Dermis microvascular lymphatic vessel endothelial cell (primary cell): Measurements from ENCODE around the gene BBS5. TPM values are rescaled to one million over a fixed set of nuclear protein-coding genes. Genes with fewer than 3 reads are reported as not detected.
"Not testable (repeated sequence)": the region's sequence is repeated elsewhere in the genome, so short reads cannot be mapped to it uniquely, and the experiment has no call there.

Source experiments
- DNase-seq, 2 donors: peaks; one replicate each; pipeline versions ENCODE4 v3.0.0 to v3.0.0-alpha.2; 2010; ENCODE audit warnings: low read depth in 2 of 2
- total RNA-seq: library from RNA; depleted of rRNA; stranded (reverse); fragments of >200 nt; gene quantifications from 2 replicates; pipeline ENCODE4 v1.2.1, GENCODE V29; 2014

BBS5 gene
- total RNA-seq: 1.4 and 1.6 TPM in 2 replicates

DNA sequence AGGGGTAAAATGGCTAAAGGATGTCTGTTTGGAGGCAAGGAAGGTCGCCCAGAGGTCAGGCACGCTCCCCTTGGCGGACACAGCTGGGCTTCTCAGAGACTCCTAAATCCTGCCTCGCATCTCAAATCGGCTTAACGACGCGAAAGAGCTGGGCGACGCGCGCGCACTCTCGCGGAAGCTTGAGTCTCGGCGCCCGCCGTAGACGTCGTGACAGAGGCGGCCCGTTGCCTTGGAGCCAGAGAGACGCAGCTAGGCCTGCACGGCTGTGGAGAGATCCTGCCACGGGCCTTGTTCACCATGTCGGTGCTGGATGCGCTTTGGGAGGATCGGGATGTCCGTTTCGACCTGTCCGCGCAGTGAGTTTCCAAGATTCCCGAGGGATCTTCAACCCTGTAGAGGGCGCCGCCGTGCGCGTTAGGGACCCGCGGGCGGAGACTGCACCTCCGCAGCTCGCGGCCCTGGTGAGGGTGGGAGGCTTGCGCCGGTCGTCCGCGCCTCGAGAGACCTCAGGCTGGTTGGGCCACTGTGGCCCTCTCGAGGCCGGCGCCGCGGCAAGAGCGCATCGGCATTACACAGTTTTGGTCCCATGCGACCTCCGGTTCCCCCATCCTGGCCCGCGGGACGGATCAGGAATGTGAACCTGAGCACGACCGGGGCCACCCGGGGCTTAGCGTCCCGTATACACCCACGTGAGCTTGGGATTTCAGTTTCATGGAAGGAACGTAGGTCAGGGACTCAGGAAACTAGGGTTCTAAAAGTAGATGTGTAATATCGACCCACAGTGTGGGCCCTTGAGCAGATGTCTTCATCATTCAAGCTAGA lies at the start of gene BBS5:
Gene BBS5, plus strand, starts transcription at position 238 of the 822 bp plus-strand sequence. Its CDS starts 60 bp downstream, at position 298.
- DNase-seq: peak; percentile 59 to 84

DNA sequence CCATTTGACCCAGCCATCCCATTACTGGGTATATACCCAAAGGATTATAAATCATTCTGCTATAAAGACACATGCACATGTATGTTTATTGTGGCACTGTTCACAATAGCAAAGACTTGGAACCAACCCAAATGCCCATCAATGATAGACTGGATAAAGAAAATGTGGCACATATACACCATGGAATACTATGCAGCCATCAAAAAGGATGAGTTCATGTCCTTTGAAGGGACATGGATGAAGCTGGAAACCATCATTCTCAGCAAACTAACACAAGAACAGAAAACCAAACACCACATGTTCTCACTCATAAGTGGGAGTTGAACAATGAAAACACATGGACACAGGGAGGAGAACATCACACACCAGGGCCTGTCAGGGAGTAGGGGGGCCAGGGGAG lies 47.5 kb upstream of the BBS5 start:
- not testable (repeated sequence) for DNase-seq

DNA sequence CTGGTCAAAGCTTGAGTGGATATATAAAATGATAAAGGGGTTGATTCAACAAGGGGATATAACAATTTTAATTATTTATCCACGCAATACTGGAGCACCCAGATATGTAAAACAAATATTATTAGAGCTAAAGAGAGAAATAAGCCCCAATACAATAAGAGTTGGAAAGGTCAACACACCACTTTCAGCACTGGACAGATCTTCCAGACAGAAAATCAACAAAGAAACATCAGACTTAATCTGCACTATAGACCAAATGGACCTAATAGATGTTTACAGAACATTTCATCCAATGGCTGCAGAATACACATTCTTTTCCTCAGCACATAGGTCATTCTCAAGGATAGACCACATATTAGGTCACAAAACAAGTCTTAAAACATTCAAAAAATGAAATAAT lies 45.1 kb upstream of the BBS5 start:
- DNase-seq: not testable (repeated sequence)

DNA sequence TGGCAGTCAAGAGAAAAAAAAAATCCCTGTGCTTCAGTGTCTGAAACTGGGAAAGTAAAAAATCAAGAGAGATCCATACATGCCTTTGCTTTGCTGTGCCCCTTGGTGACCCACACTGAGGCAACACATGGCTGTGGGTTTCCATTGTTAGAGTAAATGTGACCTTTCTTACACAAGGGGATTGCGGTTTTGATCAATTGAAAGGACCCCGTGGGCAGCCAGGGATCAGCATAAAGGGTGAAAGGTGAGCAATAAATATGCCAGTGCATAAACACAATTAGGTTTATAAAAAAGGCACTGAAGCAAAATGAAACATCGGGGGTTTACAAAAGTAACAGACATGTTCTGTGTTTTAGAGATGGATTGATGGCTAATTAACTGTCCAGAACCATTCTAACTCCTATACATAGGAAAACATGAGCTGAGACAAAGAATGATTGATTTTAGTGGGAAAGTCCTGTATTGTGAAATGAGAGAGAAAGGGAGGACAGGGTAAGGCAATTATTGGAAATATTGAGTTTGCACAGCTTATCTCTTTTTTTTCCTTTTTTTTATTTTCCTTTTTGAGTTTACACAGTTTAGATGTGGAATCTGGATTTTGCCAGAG lies 40.7 kb upstream of the BBS5 start:
- DNase-seq: no peak

DNA sequence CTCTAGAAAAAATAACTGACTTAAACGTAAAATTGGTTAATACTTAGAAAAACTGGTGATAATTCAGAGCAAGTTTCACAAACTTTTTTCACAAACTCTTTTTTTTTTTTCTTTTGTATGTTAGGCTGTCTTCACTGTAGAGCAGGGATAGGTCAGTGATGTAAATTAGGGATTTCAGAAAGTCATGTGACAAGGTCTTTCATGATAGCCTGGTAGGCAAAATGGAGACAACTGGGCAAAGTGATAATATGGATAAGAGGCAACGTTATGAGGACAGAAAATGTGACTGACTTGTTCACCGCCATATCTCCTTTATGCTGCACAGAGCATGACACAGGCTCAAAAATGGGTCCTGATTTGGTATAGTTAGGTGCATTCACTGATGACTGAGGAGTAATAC lies 39.4 kb upstream of the BBS5 start:
- no peak for DNase-seq

DNA sequence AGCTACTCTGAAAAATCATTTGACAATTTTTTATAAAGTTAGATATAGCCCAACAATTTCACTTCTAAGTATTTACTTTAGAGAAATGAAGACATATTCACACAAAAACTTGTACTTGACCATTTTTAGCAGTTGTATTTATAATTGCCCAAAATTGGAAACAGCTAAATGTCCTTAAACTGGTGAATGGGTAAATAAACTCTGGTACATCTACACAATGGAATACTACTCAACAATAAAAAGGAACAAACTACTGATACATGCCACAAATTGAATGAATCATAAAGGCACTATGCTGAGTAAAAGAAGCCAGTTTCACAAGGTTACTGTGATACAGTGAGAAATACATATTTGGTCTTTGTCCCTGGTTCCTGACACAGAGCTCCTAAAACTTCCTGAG lies 32.8 kb upstream of the BBS5 start:
- no peak for DNase-seq

DNA sequence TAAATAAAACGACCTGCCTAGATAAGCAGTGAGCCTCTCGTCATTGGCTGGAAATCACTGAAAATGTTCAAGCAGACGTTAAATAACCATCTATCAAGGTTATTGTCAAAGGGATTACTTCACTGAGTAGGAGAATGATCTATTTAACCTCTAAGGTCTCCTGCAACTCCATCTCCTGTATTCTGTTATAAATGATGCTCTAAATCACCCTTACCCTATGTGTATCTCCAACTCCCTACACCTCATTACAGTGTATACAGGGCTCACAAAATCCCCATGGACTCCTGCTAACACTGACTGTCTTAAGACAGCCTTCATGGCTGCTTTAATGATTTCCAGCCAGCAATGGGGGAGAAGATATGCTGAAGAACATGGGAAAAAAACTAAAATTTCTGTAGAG lies 31.0 kb upstream of the BBS5 start:
- DNase-seq: no peak

DNA sequence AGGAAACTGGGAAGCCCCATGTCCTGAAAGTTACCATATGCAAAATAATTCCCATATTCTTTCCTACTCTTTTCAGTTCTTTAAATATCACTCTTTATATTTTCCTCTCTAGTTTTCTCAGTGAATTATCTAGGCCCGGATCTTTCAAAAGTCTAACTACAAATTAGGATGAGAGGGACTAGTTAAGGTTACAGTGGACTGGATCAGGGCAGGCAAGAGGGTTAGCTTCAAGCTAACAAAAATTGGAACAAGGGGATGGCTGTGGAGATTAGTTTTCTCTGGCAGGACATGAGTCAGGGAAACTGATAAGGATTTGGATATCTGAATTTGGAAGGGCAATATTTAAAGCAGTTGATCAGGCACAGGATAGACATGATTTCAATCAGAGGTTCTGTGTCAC lies 30.4 kb upstream of the BBS5 start:
- no peak for DNase-seq

DNA sequence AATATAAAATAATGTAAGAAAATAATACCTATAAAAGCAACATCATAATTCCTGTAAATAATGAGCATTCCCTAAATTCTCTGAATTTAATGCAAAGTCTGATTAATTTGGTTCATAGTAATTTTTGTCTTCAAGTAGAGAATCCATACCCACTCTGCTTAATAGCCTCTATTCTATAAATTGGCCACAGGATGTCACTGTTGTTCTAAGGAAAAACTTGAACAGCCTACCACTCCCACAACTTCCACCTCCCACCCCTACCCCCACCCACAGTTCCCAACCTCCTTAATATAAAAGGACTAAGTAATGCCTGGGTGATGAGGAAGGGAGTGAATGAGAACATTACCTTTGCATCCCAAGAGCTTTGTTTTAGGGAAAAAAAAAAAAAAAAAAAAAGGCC lies 27.2 kb upstream of the BBS5 start:
- peak; percentile 50 to 63 for DNase-seq

DNA sequence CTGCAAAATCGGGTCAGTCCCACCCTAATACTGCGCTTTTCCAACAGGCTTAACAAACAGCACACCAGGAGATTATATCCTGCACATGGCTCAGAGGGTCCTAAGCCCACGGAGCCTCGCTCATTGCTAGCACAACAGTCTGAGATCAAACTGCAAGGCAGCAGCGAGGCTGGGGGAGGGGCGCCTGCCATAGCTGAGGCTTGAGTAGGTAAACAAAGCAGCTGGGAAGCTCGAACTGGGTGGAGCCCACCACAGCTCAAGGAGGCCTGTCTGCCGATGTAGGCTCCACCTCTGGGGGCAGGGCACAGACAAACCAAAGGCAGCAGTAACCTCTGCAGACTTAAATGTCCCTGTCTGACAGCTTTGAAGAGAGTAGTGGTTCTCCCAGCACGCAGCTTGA lies 26.2 kb upstream of the BBS5 start:
- DNase-seq: not testable (repeated sequence)

DNA sequence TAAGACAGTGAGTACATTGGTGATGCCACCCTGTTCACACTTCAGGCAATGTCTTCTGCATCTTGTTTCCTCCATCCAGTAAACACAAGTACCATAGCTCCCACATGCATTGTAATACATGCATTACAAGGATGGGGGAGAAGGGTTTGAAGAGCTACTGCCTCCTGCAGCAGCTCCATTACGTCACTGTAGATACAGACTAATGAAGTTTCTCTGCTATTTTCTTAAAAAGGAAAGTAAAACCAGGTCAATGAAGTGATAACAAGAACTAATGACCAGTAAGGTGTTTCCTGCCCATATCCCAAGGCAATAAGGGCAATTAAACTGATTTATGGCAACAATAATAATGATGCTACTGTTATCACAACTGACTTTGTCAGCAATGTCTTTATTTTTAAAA lies 18.2 kb upstream of the BBS5 start:
- no peak for DNase-seq

DNA sequence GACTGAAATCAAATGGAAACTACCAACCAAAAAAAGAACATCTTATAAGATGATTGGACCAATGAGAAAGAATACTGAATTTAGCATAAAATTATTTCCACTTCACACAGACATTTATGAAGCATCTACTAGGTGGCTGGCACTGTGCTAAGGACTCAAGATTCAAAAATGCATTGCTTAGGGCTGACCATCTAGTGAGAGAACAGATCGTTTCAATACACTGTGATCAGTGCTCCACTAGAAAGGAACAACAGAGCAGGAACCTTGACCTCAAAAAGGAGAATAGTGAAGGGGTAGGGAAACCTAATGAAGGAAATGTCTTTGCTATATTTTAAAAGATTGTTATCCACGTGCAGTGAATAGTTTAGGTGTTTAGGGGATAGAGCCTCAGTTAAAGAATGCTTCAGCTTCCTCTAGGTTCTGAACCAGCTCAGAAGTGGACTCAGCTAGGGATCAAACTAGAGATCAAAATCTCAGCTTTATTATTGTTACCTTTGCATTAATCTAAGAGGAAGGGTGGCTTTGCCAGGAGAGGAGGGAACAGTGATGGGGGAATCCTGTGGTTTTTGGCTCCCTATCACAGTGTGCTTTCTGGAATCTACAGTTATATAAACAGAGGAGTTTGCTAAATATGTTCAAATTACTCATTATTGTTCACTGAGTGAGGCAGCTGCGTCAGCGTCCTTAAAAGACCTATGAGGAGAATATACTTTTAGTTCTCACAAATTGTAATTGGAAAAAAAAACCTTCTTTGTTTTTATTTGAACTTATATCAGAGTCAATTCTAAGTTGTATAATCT lies 16.2 kb upstream of the BBS5 start:
- DNase-seq: peak; percentile 26 to 36

DNA sequence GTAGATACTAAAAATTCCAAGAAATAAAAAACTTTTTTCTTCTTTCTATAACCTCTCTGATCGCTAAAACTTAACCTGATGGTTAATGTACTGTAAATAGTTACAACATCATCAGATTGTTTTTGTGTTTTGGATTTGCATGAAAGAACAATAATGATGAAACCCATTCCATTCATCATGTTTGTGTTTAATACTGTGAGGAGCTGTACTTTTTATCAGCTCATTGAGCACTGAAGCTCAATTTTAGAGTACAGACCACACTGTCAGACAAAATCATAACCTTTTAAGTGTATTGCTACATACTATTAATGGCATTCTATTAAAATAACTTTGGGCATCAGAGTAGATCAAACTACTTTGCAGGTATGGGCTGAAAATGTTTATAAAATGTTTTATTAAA lies 14.8 kb upstream of the BBS5 start:
- DNase-seq: no peak

DNA sequence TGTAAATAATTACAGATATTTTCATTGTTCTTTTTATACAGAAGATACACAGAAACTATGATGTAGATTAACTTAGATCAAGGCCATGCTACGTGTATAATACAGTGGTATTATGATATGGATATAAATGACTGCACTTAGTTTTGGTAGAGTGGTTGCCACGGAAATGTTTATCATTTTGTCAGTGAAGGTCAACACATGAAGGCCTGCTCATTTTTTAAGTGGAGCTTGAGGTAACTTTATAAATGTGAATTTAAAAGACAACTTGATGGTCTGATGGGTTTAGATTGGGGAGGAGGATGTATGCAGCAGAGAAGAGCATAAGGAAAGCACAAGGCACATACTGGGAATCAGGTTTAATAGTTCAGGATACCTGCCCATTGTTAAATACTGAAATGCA lies 14.4 kb upstream of the BBS5 start:
- no peak for DNase-seq

DNA sequence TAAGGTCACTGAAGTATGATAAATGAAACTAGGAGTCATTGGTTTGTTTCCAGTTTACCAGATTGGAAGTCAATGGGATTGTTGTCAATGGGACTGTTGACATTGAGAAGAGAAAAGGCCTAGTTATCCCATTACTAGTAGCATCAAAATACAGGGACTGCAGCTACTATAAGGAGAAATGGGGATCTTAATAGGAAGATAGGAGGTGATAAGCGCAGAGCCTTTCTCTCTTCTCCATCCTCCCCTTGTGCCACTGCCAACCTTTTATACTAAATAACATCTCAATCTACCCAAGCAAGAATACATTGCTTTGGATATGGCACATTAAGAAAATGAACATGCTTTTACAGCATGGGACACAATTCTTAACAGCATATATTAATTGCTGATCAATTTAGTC lies 10.5 kb upstream of the BBS5 start:
- no peak for DNase-seq

DNA sequence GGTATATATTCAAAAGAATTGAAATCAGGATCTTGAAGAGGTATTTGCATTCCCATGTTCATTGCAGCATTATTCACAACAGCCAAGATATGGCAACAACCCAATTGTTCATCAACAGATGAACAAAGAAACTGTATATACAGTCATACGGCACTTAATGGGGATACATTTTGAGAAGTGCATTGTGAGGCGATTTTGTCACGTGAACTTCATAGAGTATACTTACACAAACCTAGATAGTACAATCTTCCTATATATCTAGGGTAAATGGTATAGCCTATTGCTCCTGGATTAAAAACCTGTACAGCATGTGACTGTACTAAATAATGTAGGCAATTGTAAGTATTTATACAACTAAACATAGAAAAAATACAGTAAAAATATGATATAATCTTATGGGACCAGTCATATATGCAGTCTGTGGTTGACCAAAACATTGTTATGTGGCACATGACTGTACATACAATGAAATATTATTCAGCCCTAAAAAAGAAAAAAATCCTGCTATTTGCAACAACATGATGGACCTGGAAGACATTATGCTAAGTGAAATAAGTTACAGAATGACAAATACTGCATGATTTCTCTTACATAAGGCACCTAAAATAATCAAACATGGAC lies 9.2 kb upstream of the BBS5 start:
- no peak for DNase-seq

DNA sequence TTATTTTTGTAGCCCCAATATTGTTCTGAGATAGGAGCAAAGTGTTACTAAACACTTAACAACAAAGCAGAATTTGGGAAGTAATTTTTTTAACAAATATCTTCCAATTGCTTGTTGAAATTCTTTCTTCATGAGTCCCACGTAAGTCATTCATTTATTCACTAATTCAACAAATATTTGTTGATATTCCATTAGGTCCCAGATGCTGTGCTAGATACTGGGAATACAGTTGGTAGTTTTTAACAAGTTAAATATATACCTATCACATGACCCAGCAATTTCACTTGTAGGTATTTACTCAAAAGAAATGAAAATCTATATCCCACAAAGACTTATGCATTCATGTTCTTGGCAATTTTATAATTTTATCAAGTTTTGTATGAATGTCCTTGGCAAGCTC lies 7.0 kb upstream of the BBS5 start:
- no peak for DNase-seq

DNA sequence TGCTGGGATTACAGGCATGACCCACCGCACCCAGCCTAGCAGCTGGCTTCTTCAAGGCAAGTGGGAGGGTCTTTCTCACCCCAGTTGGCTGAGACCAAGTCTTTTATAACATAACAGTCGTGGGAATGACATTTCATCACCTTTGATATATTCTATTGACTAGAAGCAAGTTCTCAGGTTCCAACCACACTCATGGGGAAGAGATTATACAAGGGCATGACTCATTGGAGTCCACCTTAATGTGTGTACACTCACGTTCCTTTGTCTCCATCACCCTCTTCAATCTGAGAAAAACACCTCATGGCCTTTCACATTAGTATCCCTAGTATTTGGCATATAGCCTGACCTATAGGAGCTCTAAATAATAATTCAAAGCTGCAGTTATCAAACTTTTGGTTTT lies 2.8 kb upstream of the BBS5 start:
- peak in 1 of 2 donors; percentile 3 for DNase-seq

DNA sequence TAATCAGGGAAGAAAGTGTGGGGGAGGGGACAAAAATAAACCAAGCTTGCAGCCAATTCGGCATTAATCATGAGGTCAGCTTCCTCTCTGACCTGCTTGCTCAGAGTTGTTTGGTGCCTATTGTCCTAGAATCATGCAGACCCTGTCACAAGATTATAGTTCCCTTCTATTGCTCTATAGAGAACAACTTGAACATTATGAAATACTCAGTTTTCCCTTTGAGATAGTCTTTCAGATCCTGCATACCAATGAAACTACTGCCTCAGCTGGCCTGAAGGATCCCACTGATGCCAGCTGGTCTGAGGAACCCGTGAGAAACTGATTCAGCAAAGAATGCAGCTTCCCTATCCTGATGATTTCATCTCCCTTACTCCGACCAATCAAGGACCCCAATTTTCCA lies 955 bp upstream of the BBS5 start:
- DNase-seq: peak; percentile 74 to 84

DNA sequence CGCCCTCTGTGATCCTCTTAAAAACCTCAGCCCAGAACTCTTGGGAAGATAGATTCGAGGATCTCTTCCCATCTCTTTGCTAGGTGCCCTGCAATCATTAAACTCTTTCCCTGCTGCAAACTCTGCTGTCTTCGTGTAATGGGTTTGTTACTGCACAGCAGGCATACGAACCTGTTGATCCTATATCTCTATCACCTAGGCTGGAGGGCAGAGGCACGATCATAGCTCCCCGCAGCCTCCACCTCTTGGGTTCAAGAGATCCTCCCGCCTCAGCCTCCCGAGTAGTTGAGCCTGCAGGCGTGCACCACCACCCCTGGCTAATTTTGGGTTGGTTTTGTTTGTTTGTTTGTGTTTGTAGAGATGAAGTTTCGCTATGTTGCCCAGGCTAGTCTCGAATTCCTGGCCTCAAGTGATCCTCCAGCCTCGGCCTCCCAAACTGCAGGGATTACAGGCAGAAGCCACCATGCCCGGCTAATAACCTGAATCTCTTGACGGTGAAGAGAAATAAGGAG lies 493 bp upstream of the BBS5 start:
- DNase-seq: no peak

DNA sequence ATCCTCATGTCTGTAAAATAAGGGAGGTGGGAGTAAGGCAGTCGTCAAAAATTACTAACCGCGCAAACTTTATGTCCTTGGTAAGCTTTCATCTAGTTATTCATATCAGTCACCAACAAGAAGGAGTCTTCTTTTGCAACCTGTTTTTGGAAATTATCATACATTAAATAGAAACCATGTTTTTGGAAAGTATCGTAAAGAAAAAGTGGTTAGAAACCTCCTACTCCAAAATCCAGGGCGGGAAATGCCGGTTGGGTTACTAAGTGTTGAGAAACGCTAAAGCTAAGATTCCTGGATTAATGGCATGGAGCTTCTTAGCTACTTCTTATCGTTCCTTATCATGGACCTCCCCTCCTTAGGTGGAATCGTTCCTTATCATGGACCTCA lies 778 bp downstream of the BBS5 start:
- no peak for DNase-seq

DNA sequence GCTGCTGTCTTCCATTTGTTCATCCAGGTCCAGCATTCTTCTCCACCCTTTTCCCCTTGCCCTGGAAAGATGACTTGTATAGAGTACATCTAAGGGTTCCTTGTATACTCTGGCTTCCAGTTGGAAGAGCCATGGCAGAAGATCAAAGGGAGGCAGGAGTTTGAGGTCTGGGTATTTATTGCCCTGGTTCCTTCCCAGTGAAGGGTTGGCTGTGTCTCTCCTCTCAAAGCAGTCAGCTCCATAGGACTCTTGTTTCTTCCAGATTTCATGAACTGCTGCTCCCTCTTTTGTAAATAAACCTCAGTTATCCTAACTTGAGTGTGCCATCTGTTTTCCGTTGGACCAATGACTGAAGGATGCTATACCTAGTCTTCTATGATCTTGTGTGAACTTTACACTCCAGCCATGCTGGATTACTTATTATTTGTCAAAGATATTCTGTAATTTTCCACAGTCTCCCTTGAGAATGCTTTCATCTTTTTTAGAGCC lies 6.4 kb downstream of the BBS5 start:
- no peak for DNase-seq
